ENCODE measurements around the gene MAP1B.

- no peak for TF ChIP-seq CTCF (IDR thresholded peaks at IDR 0.05 in 2 of 3, conservative IDR thresholded peaks at IDR 0.05 in 1 of 3; ENCODE audit: borderline replicate concordance in 1 of 3, insufficient read depth in 1 of 3, low read depth in 2 of 3, low read length in 2 of 3)
- TF ChIP-seq RAD21 (IDR thresholded peaks at IDR 0.05; ENCODE audit: low read depth) = no peak
- no peak for TF ChIP-seq POLR2A (IDR thresholded peaks at IDR 0.05; ENCODE audit: borderline replicate concordance, extremely low read depth, insufficient read depth, insufficient read length)
- no peak for TF ChIP-seq EZH2 (IDR thresholded peaks at IDR 0.05)
- no peak for TF ChIP-seq EZH2phosphoT487 (IDR thresholded peaks at IDR 0.05; ENCODE audit: borderline replicate concordance)
- TF ChIP-seq ZBTB33 (IDR thresholded peaks at IDR 0.05; ENCODE audit: extremely low read depth, insufficient replicate concordance, low read length) = no peak
- no peak for TF ChIP-seq MAX (IDR thresholded peaks at IDR 0.05)
- no peak for TF ChIP-seq CEBPB (IDR thresholded peaks at IDR 0.05; ENCODE audit: low read depth)
- TF ChIP-seq REST (IDR thresholded peaks at IDR 0.05; ENCODE audit: low read depth) = no peak
- no peak for TF ChIP-seq JUND (IDR thresholded peaks at IDR 0.05)
- no peak for TF ChIP-seq POLR2AphosphoS5 (IDR thresholded peaks at IDR 0.05; ENCODE audit: low read depth, low read length)
- TF ChIP-seq ZNF274 (IDR thresholded peaks at IDR 0.05; ENCODE audit: low read depth, low read length) = no peak
- TF ChIP-seq SP1 (IDR thresholded peaks at IDR 0.05; ENCODE audit: low read depth) = no peak
Observed at GRCh38 chr5:72180925-72181324, 73.7 kb downstream of the MAP1B start.
